HG03354 (cell line): Measurements from ENCODE around the gene CLEC6A.
A peak's percentile ranks its signal among the peaks of the same experiment; 100 is the strongest.
"Not testable (repeated sequence)": the region's sequence is repeated elsewhere in the genome, so short reads cannot be mapped to it uniquely, and the experiment has no call there.

Experiments used
- ATAC-seq: cut with Tn5 transposase; IDR thresholded peaks from one replicate; pipeline ENCODE4 v1.9.1; 2021; ENCODE audit warnings: mild to moderate bottlenecking; ENCODE audit not compliant: unreplicated experiment, poor library complexity, severe bottlenecking

Gene CLEC6A

GRCh38 chr12:8455727-8456360 lies at the start of gene CLEC6A:
TSS of gene CLEC6A (plus strand) at chr12:8455962. CDS start at chr12:8456112, 150 bp downstream.
- ATAC-seq = peak; percentile 62

- ATAC-seq = not testable (repeated sequence)
Observed at GRCh38 chr12:8419576-8419975, 36.2 kb upstream of the CLEC6A start.

GRCh38 chr12:8420506-8420905 lies 35.3 kb upstream of the CLEC6A start:
- ATAC-seq = no peak

GRCh38 chr12:8444536-8445278 lies 11.1 kb upstream of the CLEC6A start:
- ATAC-seq = not testable (repeated sequence)

- ATAC-seq = no peak
Observed at GRCh38 chr12:8445731-8446130, 10.0 kb upstream of the CLEC6A start.

GRCh38 chr12:8446642-8447547 lies 8.9 kb upstream of the CLEC6A start:
- ATAC-seq = no peak

- ATAC-seq = peak; percentile 63
Observed at GRCh38 chr12:8449355-8449859, 6.4 kb upstream of the CLEC6A start.

- ATAC-seq = no peak
Observed at GRCh38 chr12:8452036-8452435, 3.7 kb upstream of the CLEC6A start.

GRCh38 chr12:8453021-8453513 lies 2.7 kb upstream of the CLEC6A start:
- ATAC-seq = no peak

- no peak for ATAC-seq
Observed at GRCh38 chr12:8453796-8454195, 2.0 kb upstream of the CLEC6A start.

- no peak for ATAC-seq
Observed at GRCh38 chr12:8455271-8455670, 491 bp upstream of the CLEC6A start.

- ATAC-seq = no peak
Observed at GRCh38 chr12:8461426-8461825, 5.7 kb downstream of the CLEC6A start.

- ATAC-seq = no peak
Observed at GRCh38 chr12:8465301-8465996, 9.7 kb downstream of the CLEC6A start.

- no peak for ATAC-seq
Observed at GRCh38 chr12:8466241-8466640, 10.5 kb downstream of the CLEC6A start.

- ATAC-seq = no peak
Observed at GRCh38 chr12:8471090-8471489, 15.3 kb downstream of the CLEC6A start.

GRCh38 chr12:8475508-8476203 lies 19.9 kb downstream of the CLEC6A start:
- ATAC-seq = no peak

GRCh38 chr12:8482571-8483061 lies 26.9 kb downstream of the CLEC6A start:
- no peak for ATAC-seq

- ATAC-seq = no peak
Observed at GRCh38 chr12:8483079-8483478, 27.3 kb downstream of the CLEC6A start.
